Measurements from ENCODE around the gene BCL2A1. TPM values are rescaled to one million over a fixed set of nuclear protein-coding genes. Genes with fewer than 3 reads are reported as not detected.

The BCL2A1 gene
- total and polyA plus RNA-seq, 2 of the 4 experiments (the other 2 are of a cell fraction), result 2.3 to 4.5 TPM

DNA sequence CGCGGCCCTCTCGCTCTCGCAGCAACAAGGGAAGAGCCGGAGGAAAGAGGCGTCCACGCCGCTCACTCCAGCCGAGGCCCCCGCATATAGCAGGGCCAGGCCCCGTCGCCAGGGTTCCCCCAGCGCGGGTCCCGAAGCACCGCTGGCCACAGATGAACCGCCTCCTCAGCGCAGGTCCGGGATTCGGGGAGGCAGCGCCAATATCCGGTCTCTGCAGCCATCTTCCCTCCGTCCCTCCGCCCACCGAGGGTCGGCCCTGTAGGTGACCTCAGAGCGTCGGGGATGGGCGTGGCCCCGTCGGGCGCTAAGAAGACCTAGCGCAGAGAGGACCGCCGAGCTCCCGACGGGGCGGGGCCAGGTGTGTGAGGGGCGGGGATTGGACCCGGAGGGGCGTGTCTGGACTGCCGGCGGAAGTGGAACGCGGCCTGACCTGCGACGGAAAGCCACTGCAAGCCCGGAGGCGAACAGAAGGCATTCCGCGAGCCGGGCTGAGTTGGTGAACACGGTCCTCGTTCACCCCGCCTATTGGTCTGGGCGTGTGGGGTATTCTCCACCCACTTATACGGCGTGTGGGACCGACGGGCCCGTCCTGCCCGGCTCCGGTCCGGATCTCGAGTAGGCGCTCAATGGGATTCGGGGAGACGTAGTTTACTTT, 47.4 kb downstream of the BCL2A1 start:
- BruUV-seq (replicated peaks), result no TSS peak
- Histone ChIP-seq H3K23ac (ENCODE audit: low read depth, low read length) (peak overlapping the region; percentile 77), H4K20me1 (ENCODE audit: insufficient read depth, low read length) (0 out of 2 replicates have a peak, but pooled peaks cover 3% of the 10 kb centered on the region), H3K9ac (ENCODE audit: low read depth, low read length) (peak overlapping the region; percentile 84), H2AK5ac (ENCODE audit: low read depth, low read length) (0 out of 2 replicates have a peak overlapping the region, but pooled peaks have one; percentile 61), H2AK9ac (replicated peaks; ENCODE audit: low read depth, low read length, poor library complexity) (peak overlapping the region; percentile 95), H4K91ac (ENCODE audit: insufficient read depth, low read depth, low read length) (peak overlapping the region; percentile 85), H2AFZ (replicated peaks; ENCODE audit: low read length, poor library complexity) (peak overlapping the region; percentile 99), H4K8ac (ENCODE audit: low read depth in 2 of 2, low read length in 2 of 2) (peak overlapping the region; percentile 63 to 85), H3K56ac (ENCODE audit: extremely low read depth, insufficient read depth, low read length) (peak overlapping the region; percentile 57; the same call in 1 of the 2 replicates), H4K5ac (ENCODE audit: low read depth, low read length) (peak overlapping the region; percentile 87), H3K4ac (ENCODE audit: low read depth, low read length) (peak overlapping the region; percentile 93), H3K9me1 (ENCODE audit: insufficient read depth, low read length) (no peaks in the 10 kb centered on the region), H3K14ac (replicated peaks; ENCODE audit: low read depth, low read length) (peak overlapping the region; percentile 95), H3K36me3 (ENCODE audit: control insufficient read depth, insufficient read depth, low read length) (peaks cover 13% of the 10 kb centered on the region), H3K9me3 (ENCODE audit: control insufficient read depth, insufficient read depth, low read length) (peaks cover 15% of the 10 kb centered on the region), H3K18ac (ENCODE audit: low read depth, low read length) (peak overlapping the region; percentile 79), H2BK5ac (ENCODE audit: low read depth, low read length, poor library complexity, severe bottlenecking) (peak overlapping the region; percentile 85), H3K4me2 (ENCODE audit: low read depth, low read length) (peak overlapping the region; percentile 63), H2BK20ac (ENCODE audit: low read depth, low read length) (0 out of 2 replicates have a peak overlapping the region, but pooled peaks have one; percentile 1), H2BK120ac (ENCODE audit: low read depth, low read length) (peak overlapping the region; percentile 54), H2BK15ac (ENCODE audit: low read depth, low read length) (peak overlapping the region; percentile 12; the same call in 1 of the 3 replicates), H3K27me3 (ENCODE audit: control insufficient read depth, insufficient read depth, low read length) (no peaks in the 10 kb centered on the region), H3K79me1 (ENCODE audit: low read depth in 1 of 2, low read length in 2 of 2) (peaks cover 9 to 32% of the 10 kb centered on the region in 2 experiments), H3K27ac (ENCODE audit: insufficient read depth, low read length) (peak overlapping the region; percentile 89), H3K4me3 (ENCODE audit: insufficient read depth, low read depth, low read length) (peak overlapping the region; percentile 89), H3K4me1 (ENCODE audit: control insufficient read depth, insufficient read depth, low read length) (no peaks in the 10 kb centered on the region)
- WGBS, 2 experiments (ENCODE audit: extremely low coverage in 2 of 2, insufficient read length in 1 of 2), result 1% methylated on average over 20 of the region's 68 CpGs; no CpG with 5 or more reads in 1 of the 2 experiments
- ATAC-seq (ENCODE audit: low read depth), result peak; percentile 97
- intact Hi-C loops (cut with micrococcal nuclease), result loop anchor here (1.0 to 10.0 kb wide), 3 partner anchors 54 to 251 kb away; no protein-coding TSS in a partner anchor
- peak; percentile 93 for DNase-seq
- ChIA-PET POLR2A (ENCODE audit: unreplicated experiment) (interaction anchor here (0.6 to 0.9 kb wide), 3 partner anchors 25 to 568 kb away, joined by 4 to 6 read pairs (median 4); no protein-coding TSS in a partner anchor), CTCF (no interaction called here)
- TF ChIP-seq BHLHE40 (IDR thresholded peaks at IDR 0.05; ENCODE audit: low read depth, low read length) (no peak), POLR2A (IDR thresholded peaks at IDR 0.05; ENCODE audit: low read depth, low read length) (peak; percentile 85), MAZ (IDR thresholded peaks at IDR 0.05; ENCODE audit: borderline replicate concordance, low read depth, low read length) (peak; percentile 65; the same call in 1 of the 2 replicates), CHD1 (IDR thresholded peaks at IDR 0.05; ENCODE audit: low read depth, low read length) (0 out of 2 replicates have a peak, but pooled peaks have one; percentile 55)
- dilution Hi-C loops (cut with HindIII; ENCODE audit: low sequenced_read_pairs, unreplicated experiment), result no loop called here
- in situ Hi-C loops (cut with MboI; ENCODE audit: low sequenced_read_pairs), result no loop called here

Measured in IMR-90 (cell line).